Pancreas (tissue), 10 donors: ENCODE data around the gene RAB3GAP1. TPM values are rescaled to one million over a fixed set of nuclear protein-coding genes. Genes with fewer than 3 reads are reported as not detected.

Experiments used
- ATAC-seq, 4 donors: fragments of 200-7000 bp; cut with Tn5 transposase; one replicate each; pipeline versions ENCODE4 v1.8.0 to v1.9.1; 2020; ENCODE audit warnings: mild to moderate bottlenecking in 4 of 4, moderate library complexity in 4 of 4
- DNase-seq, 6 donors: peaks; one replicate each; pipeline ENCODE4 v3.0.0-alpha.2; 2020
- FAIRE-seq: peaks from 2 replicates; lab custom pipeline; 2012; peaks lifted over from hg19 to GRCh38; lab: Jason Lieb, UNC
- H3K27ac ChIP-seq, 4 donors: fragments of 200-600 bp; sonication (generic); 1 replicate in 3 of 4; 2 replicates in 1 of 4; pipeline versions ENCODE4 v1.5.0 to v1.8.0; 2020
- H3K27me3 ChIP-seq, 4 donors: fragments of 200-600 bp; one replicate each; pipeline ENCODE4 v1.8.0; 2021
- H3K36me3 ChIP-seq, 3 donors: fragments of 200-600 bp; sonication (generic) in 1 of 3; one replicate each; pipeline versions ENCODE4 v1.5.0 to v1.8.0; 2020 to 2021
- H3K4me1 ChIP-seq, 3 donors: fragments of 200-600 bp; one replicate each; pipeline ENCODE4 v1.8.0; 2021
- H3K4me3 ChIP-seq, 4 donors: fragments of 200-600 bp; sonication (generic) in 2 of 4; one replicate each; pipeline versions ENCODE4 v1.5.0 to v1.8.0; 2020 to 2021
- H3K9me3 ChIP-seq, 4 donors: fragments of 200-600 bp; one replicate each; pipeline ENCODE4 v1.8.0; 2021
- WGBS, 2 donors: extraction: QIAGEN DNeasy Blood & Tissue Kit; methylation state at CpG; one replicate each; pipeline ENCODE4 v1.1.7; 2013; 5-methylcytosine and 5-hydroxymethylcytosine counted together
- intact Hi-C, 3 donors: fragments of 100-400 bp; cut with DNase I; formaldehyde crosslinking; loops; one replicate each; pipeline versions ENCODE4 v1.11.1 to v1.14.2; 2022
- polyA plus RNA-seq, 2 donors: library from polyadenylated mRNA; stranded (reverse); fragments of 200-250 nt; gene quantifications; one replicate each; pipeline ENCODE4 v1.2.3, GENCODE V29; 2013
- total RNA-seq, 6 donors: library from RNA; stranded (reverse); fragmentation: NEBNext Ultra II Directional in 4 of 6; extraction: Animal tissue kit (Norgen Biotek cat#: 25700) in 4 of 6; gene quantifications; one replicate each; pipeline versions ENCODE4 v1.2.1 to v1.2.4, GENCODE V29; 2021 to 2023
- TF ChIP-seq, protein P1 (sequence below), 4 donors: fragments of 200-600 bp; sonication (generic) in 3 of 4; IDR thresholded peaks; one replicate each; pipeline versions ENCODE4 v1.5.0 to v1.8.0; 2021; ENCODE audit warnings: antibody characterized with exemption in 4 of 4
- donor health status: healthy with polysubstance abuse.
- donor health status: DM: no; HTN: no; CAD: no; lungs with moderate emphysema.
- donor health status: DM: no; HTN: no; CAD: no.
- donor health status: control.
- donor health status: control.
- donor health status: Bipolar disorder and iron deficiency.
- donor health status: DM: yes; HTN: yes; CAD: no.
- donor health status: DM: no; HTN: no; CAD: no.
- donor health status: DM: no; HTN: no; CAD: no.
- donor health status: DM: yes; HTN: yes; CAD: no.

RAB3GAP1 gene
- total RNA-seq: 10 to 100 TPM; 18.3 to 25.5 (median 23.5) TPM
- 10 to 100 TPM; 10.3 to 18.1 TPM for polyA plus RNA-seq

GRCh38 chr2:135052042-135052876 lies at the start of gene RAB3GAP1:
TSS of gene RAB3GAP1 (plus strand) at chr2:135052292. CDS start at chr2:135052308, 16 bp downstream.
- peak within 1 kb of the TSS; percentile 47 to 78 (median 56) for H3K4me3 ChIP-seq
- 0 to 1% methylated on average over 45 of the region's 45 CpGs for WGBS, 2 donors
- no peaks in the 10 kb centered on the region for H3K9me3 ChIP-seq
- peak; percentile 62 to 81 (median 73) for DNase-seq
- TF ChIP-seq, protein P1, sequence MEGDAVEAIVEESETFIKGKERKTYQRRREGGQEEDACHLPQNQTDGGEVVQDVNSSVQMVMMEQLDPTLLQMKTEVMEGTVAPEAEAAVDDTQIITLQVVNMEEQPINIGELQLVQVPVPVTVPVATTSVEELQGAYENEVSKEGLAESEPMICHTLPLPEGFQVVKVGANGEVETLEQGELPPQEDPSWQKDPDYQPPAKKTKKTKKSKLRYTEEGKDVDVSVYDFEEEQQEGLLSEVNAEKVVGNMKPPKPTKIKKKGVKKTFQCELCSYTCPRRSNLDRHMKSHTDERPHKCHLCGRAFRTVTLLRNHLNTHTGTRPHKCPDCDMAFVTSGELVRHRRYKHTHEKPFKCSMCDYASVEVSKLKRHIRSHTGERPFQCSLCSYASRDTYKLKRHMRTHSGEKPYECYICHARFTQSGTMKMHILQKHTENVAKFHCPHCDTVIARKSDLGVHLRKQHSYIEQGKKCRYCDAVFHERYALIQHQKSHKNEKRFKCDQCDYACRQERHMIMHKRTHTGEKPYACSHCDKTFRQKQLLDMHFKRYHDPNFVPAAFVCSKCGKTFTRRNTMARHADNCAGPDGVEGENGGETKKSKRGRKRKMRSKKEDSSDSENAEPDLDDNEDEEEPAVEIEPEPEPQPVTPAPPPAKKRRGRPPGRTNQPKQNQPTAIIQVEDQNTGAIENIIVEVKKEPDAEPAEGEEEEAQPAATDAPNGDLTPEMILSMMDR (IDR thresholded peaks at IDR 0.05): no peak
- peak; percentile 90 to 94 (median 92) for ATAC-seq
- H3K27me3 ChIP-seq: no peaks in the 10 kb centered on the region
- FAIRE-seq: no peak
- H3K4me1 ChIP-seq: peaks cover 0 to 39% (median 28%) of the 10 kb centered on the region in 3 donors
- no peaks in the 10 kb centered on the region for H3K36me3 ChIP-seq
- intact Hi-C loops: no loop called here
- H3K27ac ChIP-seq: peak within 1 kb of the TSS; percentile 83 to 97 (median 90)

GRCh38 chr2:135002836-135003235 lies 49.3 kb upstream of the RAB3GAP1 start:
- no peaks in the 10 kb centered on the region for H3K4me1 ChIP-seq
- no peak overlapping the region for H3K27ac ChIP-seq
- FAIRE-seq (no peak), ATAC-seq (no peak), DNase-seq (no peak)
- TF ChIP-seq, protein P1 (IDR thresholded peaks at IDR 0.05): no peak
- no peaks in the 10 kb centered on the region for H3K36me3 ChIP-seq
- H3K4me3 ChIP-seq: no peak overlapping the region
- intact Hi-C loops: loop anchor here in 1 of 3 donors (10.0 kb wide), 1 partner anchor 712 kb away; no protein-coding TSS in a partner anchor
- H3K27me3 ChIP-seq: no peaks in the 10 kb centered on the region
- no peaks in the 10 kb centered on the region for H3K9me3 ChIP-seq
- WGBS, 2 donors: 80 to 86% methylated on average over 4 of the region's 4 CpGs

DNA sequence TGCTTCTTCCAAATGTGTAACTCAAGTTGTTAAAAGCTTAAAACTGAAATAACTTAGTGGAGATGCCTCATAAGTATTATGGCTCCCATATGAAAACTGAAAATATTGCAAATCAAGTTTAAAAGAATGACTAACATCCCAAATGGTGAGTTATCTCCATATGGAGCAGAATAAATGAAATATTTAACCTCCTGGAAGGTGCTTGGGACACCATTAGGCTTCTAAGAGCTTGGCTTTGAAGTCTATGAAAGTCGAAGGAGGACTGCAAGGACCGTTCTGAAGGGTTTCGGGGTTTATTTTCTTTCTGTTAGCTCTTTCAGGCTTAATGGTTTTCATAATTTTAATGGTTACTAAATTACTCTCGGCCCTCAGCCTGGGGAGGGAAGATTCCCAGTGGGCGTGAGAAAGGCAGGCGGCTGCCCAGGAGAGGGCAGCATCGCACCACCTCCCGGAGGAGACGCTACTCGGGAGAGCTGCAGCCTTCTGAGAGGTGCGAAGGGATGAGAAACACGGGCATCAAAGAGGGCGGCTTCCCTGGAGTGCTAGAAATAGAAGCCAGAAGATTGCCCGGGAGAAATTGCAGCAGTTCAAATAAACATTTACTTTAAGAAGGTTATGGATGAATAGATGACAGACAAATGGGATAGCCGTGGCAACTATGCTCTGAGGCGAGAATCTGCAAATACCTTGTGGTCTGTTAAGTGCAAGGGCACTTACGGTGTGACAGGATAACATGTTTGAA lies 47.9 kb upstream of the RAB3GAP1 start:
- ATAC-seq: peak; percentile 99 to 100 (median 100)
- no peaks in the 10 kb centered on the region for H3K36me3 ChIP-seq
- H3K27me3 ChIP-seq: no peaks in the 10 kb centered on the region
- no peaks in the 10 kb centered on the region for H3K4me1 ChIP-seq
- peak; percentile 47 to 87 (median 72) for DNase-seq
- H3K27ac ChIP-seq: no peak overlapping the region
- TF ChIP-seq, protein P1 (IDR thresholded peaks at IDR 0.05): peak; percentile 42 to 87 (median 84)
- intact Hi-C loops: loop anchor here in 1 of 3 donors (10.0 kb wide), 1 partner anchor 711 kb away; no protein-coding TSS in a partner anchor
- H3K9me3 ChIP-seq: no peaks in the 10 kb centered on the region
- WGBS, 2 donors: 9 to 10% methylated on average over 17 of the region's 17 CpGs
- no peak for FAIRE-seq
- no peak overlapping the region for H3K4me3 ChIP-seq

GRCh38 chr2:135005753-135006152 lies 46.3 kb upstream of the RAB3GAP1 start:
- no peak for DNase-seq
- H3K36me3 ChIP-seq: no peaks in the 10 kb centered on the region
- no peaks in the 10 kb centered on the region for H3K4me1 ChIP-seq
- TF ChIP-seq, protein P1 (IDR thresholded peaks at IDR 0.05): no peak
- FAIRE-seq: no peak
- intact Hi-C loops: loop anchor here in 1 of 3 donors (10.0 kb wide), 1 partner anchor 709 kb away; no protein-coding TSS in a partner anchor
- no peak for ATAC-seq
- no peak overlapping the region for H3K27ac ChIP-seq
- WGBS, 2 donors: 67 to 72% methylated on average over 3 of the region's 3 CpGs
- H3K9me3 ChIP-seq: no peaks in the 10 kb centered on the region
- H3K4me3 ChIP-seq: no peak overlapping the region
- no peaks in the 10 kb centered on the region for H3K27me3 ChIP-seq
